ENCODE results near the gene JAGN1. TPM values are rescaled to one million over a fixed set of nuclear protein-coding genes. Genes with fewer than 3 reads are reported as not detected.

Gene JAGN1
- total RNA-seq, 1 donor from 2014 or later = 32.7 TPM

DNA sequence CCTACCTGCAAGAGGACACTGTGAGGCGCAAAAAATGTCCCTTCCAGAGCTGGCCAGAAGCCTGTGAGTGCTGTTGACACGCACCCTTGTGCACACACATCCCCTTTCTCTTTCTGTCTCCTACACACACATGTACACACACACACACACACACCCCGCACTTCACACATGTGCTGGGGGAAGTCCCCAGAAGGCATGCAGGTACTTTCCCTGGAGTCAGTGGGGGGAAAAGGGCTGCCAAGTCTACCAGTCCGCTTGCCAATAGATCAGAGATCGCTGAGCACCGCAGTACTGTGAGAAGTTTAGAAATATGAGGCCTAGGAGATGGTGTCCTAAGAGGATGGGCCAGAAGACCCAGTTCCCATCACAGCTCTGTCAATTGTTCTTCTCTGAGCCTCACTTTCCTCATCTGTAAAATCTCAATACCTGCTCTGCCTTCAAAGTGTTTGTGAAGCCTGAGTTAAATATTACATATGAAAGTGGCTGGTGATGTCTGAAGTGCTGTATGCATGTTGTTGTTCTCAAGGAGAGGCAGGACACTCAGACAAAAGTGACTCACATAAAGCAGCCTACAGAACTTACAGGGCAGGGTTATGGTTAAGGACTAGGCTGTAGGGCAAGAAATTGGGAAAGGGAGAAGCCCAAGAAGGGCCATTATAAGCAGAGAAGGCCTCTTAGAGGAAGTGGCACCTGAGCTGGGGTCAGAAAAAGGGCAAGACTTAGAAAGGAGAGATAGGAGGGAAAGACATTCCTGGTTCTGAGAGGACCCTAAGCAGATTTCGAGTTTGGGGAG is 19.0 kb downstream of the JAGN1 start:
- Histone ChIP-seq H3K4me1 (no peaks in the 10 kb centered on the region), H3K27ac (no peak overlapping the region), H3K9ac (no peak overlapping the region), H4K20me1 (ENCODE audit: low read depth) (no peaks in the 10 kb centered on the region), H3K4me2 (no peak overlapping the region), H3K4me3 (no peak overlapping the region), H3K79me2 (ENCODE audit: low read depth) (no peaks in the 10 kb centered on the region), H3K27me3 (peaks cover 5% of the 10 kb centered on the region), H3K9me3 (ENCODE audit: low read depth) (no peaks in the 10 kb centered on the region), H3F3A (ENCODE audit: low read depth) (peaks cover 4% of the 10 kb centered on the region), H3K36me3 (no peaks in the 10 kb centered on the region), H2AFZ (replicated peaks) (no peak overlapping the region)
- no peaks in the 10 kb centered on the region for H3K9me3 Mint-ChIP-seq
- no peak overlapping the region for H3K27ac Mint-ChIP-seq
- peaks cover 5% of the 10 kb centered on the region for H3K27me3 Mint-ChIP-seq (ENCODE audit: insufficient read depth, low read depth)
- H3K4me1 Mint-ChIP-seq = peaks cover 3% of the 10 kb centered on the region
- no peak for TF ChIP-seq EZH2phosphoT487 (IDR thresholded peaks at IDR 0.05)
- no peak for TF ChIP-seq CTCF (IDR thresholded peaks at IDR 0.05)
- TF ChIP-seq EZH2 (IDR thresholded peaks at IDR 0.05) = no peak
- H3K4me3 Mint-ChIP-seq = no peak overlapping the region
- DNase-seq (ENCODE audit: low spot score) = no peak
- no peaks in the 10 kb centered on the region for H3K36me3 Mint-ChIP-seq

DNA sequence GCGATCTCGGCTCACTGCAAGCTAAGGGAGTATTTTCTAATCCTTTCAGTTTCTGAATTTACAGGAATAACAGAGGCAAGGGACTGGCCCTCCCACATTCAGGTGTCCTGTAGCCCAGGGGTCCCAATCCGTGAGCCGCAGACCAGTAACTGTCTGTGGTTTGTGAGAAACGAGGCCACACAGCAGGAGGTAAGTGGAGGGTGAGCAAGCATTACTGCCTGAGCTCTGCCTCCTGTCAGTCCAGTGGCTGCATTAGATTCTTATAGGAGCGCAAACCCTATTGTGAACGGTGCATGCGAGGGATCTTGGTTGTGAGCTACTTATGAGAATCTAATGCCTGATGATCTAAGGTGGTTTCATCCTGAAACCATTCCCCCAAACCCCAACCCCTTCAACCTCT is 21.5 kb downstream of the JAGN1 start:
- Mint-ChIP-seq H3K36me3 (no peaks in the 10 kb centered on the region), H3K27me3 (ENCODE audit: insufficient read depth, low read depth) (peaks cover 5% of the 10 kb centered on the region), H3K4me1 (peaks cover 13% of the 10 kb centered on the region), H3K9me3 (no peaks in the 10 kb centered on the region), H3K27ac (no peak overlapping the region), H3K4me3 (no peak overlapping the region)
- TF ChIP-seq CTCF (IDR thresholded peaks at IDR 0.05) (no peak), EZH2 (IDR thresholded peaks at IDR 0.05) (no peak), EZH2phosphoT487 (IDR thresholded peaks at IDR 0.05) (no peak)
- peaks cover 14% of the 10 kb centered on the region for H3F3A ChIP-seq (ENCODE audit: low read depth)
- DNase-seq (ENCODE audit: low spot score) = no peak
- no peak overlapping the region for H3K27ac ChIP-seq
- no peaks in the 10 kb centered on the region for H3K79me2 ChIP-seq (ENCODE audit: low read depth)
- H4K20me1 ChIP-seq (ENCODE audit: low read depth) = no peaks in the 10 kb centered on the region
- H3K36me3 ChIP-seq = no peaks in the 10 kb centered on the region
- peaks cover 16% of the 10 kb centered on the region for H3K4me1 ChIP-seq
- no peak overlapping the region for H3K4me2 ChIP-seq
- H3K27me3 ChIP-seq = peaks cover 30% of the 10 kb centered on the region
- H3K9ac ChIP-seq = no peak overlapping the region
- no peaks in the 10 kb centered on the region for H3K9me3 ChIP-seq (ENCODE audit: low read depth)
- H2AFZ ChIP-seq (replicated peaks) = no peak overlapping the region
- H3K4me3 ChIP-seq = no peak overlapping the region

- peaks cover 5% of the 10 kb centered on the region for H3K27me3 Mint-ChIP-seq (ENCODE audit: insufficient read depth, low read depth)
- Histone ChIP-seq H3F3A (ENCODE audit: low read depth) (peaks cover 14% of the 10 kb centered on the region), H3K27me3 (peaks cover 30% of the 10 kb centered on the region), H3K4me3 (no peak overlapping the region), H3K9me3 (ENCODE audit: low read depth) (no peaks in the 10 kb centered on the region), H3K4me1 (peaks cover 19% of the 10 kb centered on the region), H3K36me3 (no peaks in the 10 kb centered on the region), H4K20me1 (ENCODE audit: low read depth) (no peaks in the 10 kb centered on the region), H3K9ac (no peak overlapping the region), H3K4me2 (no peak overlapping the region), H2AFZ (replicated peaks) (no peak overlapping the region), H3K79me2 (ENCODE audit: low read depth) (no peaks in the 10 kb centered on the region), H3K27ac (no peak overlapping the region)
- H3K4me1 Mint-ChIP-seq = peaks cover 14% of the 10 kb centered on the region
- no peak overlapping the region for H3K4me3 Mint-ChIP-seq
- no peak overlapping the region for H3K27ac Mint-ChIP-seq
- TF ChIP-seq CTCF (IDR thresholded peaks at IDR 0.05) (no peak), EZH2 (IDR thresholded peaks at IDR 0.05) (no peak), EZH2phosphoT487 (IDR thresholded peaks at IDR 0.05) (no peak)
- no peak for DNase-seq (ENCODE audit: low spot score)
- H3K36me3 Mint-ChIP-seq = no peaks in the 10 kb centered on the region
- H3K9me3 Mint-ChIP-seq = no peaks in the 10 kb centered on the region
Observed at GRCh38 chr3:9912294-9912935, 22.0 kb downstream of the JAGN1 start.
